Measurements from ENCODE around the gene TFDP1. TPM values are rescaled to one million over a fixed set of nuclear protein-coding genes. Genes with fewer than 3 reads are reported as not detected.

Gene TFDP1
- total and polyA plus RNA-seq, 2 of the 4 experiments (the other 2 are of a cell fraction) = 59.3 to 97.0 TPM

DNA sequence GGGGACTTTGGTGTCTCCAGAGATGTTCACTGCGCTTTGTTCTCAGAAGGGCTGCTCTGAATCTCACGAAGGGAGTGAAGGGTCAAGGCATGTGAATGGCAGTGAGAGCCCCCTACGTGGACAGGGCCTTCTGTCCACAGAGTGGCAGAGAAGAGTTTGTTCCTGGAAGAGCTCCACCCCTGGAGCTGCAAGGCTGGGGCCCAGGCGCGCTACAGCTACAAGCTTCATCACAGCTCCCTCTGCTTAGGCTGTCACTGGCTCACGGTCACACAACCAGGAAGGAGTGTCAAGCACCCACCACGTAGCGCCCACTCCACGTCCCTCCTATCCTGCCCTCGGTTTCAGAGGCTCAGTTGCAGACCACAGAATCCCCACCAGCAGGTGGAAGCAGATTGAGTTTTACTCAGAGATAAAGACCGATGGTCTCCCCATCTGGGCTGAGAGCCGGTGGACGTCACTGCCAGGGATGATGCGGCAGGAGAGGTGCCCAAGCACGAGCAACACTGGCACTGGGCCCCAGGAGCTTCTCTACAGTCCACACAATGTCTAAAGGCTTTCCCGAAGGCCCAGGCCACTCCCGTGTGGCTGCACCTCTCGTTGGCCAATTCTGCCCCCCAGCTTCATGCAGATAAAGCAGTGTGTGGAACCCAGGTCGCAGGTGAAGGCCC, 23.0 kb upstream of the TFDP1 start:
- in situ Hi-C loops (cut with MboI; ENCODE audit: low sequenced_read_pairs) (no loop called here), intact Hi-C loops (cut with micrococcal nuclease) (loop anchor here (1.0 to 2.0 kb wide), 2 partner anchors 103 to 287 kb away; no protein-coding TSS in a partner anchor), dilution Hi-C loops (cut with HindIII; ENCODE audit: low sequenced_read_pairs, unreplicated experiment) (no loop called here)
- ATAC-seq (ENCODE audit: low read depth) (no peak), DNase-seq (no peak)
- Histone ChIP-seq H3K27me3 (ENCODE audit: control insufficient read depth, insufficient read depth, low read length) (peaks cover 11% of the 10 kb centered on the region), H3K27ac (ENCODE audit: insufficient read depth, low read length) (no peak overlapping the region), H2BK20ac (ENCODE audit: low read depth, low read length) (no peak overlapping the region), H3K36me3 (ENCODE audit: control insufficient read depth, insufficient read depth, low read length) (no peaks in the 10 kb centered on the region), H2BK15ac (ENCODE audit: low read depth, low read length) (no peak overlapping the region), H2AK9ac (replicated peaks; ENCODE audit: low read depth, low read length, poor library complexity) (peak overlapping the region; percentile 45), H2AFZ (replicated peaks; ENCODE audit: low read length, poor library complexity) (no peak overlapping the region), H4K5ac (ENCODE audit: low read depth, low read length) (no peak overlapping the region), H3K14ac (replicated peaks; ENCODE audit: low read depth, low read length) (no peak overlapping the region), H2AK5ac (ENCODE audit: low read depth, low read length) (no peak overlapping the region), H3K9ac (ENCODE audit: low read depth, low read length) (no peak overlapping the region), H3K23ac (ENCODE audit: low read depth, low read length) (no peak overlapping the region), H3K4me3 (ENCODE audit: insufficient read depth, low read depth, low read length) (no peak overlapping the region), H4K20me1 (ENCODE audit: insufficient read depth, low read length) (peaks cover 6% of the 10 kb centered on the region; the same call in 1 of the 2 replicates), H3K4ac (ENCODE audit: low read depth, low read length) (no peak overlapping the region), H2BK5ac (ENCODE audit: low read depth, low read length, poor library complexity, severe bottlenecking) (no peak overlapping the region), H3K79me1 (ENCODE audit: low read depth in 1 of 2, low read length in 2 of 2) (no peaks in the 10 kb centered on the region), H2BK120ac (ENCODE audit: low read depth, low read length) (no peak overlapping the region), H4K91ac (ENCODE audit: insufficient read depth, low read depth, low read length) (no peak overlapping the region), H3K18ac (ENCODE audit: low read depth, low read length) (no peak overlapping the region), H3K56ac (ENCODE audit: extremely low read depth, insufficient read depth, low read length) (no peak overlapping the region), H3K9me1 (ENCODE audit: insufficient read depth, low read length) (peaks cover 5% of the 10 kb centered on the region), H3K4me2 (ENCODE audit: low read depth, low read length) (no peak overlapping the region), H4K8ac (ENCODE audit: low read depth in 2 of 2, low read length in 2 of 2) (no peak overlapping the region), H3K9me3 (ENCODE audit: control insufficient read depth, insufficient read depth, low read length) (no peaks in the 10 kb centered on the region), H3K4me1 (ENCODE audit: control insufficient read depth, insufficient read depth, low read length) (no peaks in the 10 kb centered on the region)
- CTCF ChIA-PET = interaction anchor here (0.6 to 1.0 kb wide), 6 partner anchors 19 to 619 kb away, joined by 3 read pairs; no protein-coding TSS in a partner anchor
- 91% methylated on average over 12 of the region's 19 CpGs; no CpG with 5 or more reads in 1 of the 2 experiments for WGBS, 2 experiments (ENCODE audit: extremely low coverage in 2 of 2, insufficient read length in 1 of 2)
- POLR2A ChIA-PET (ENCODE audit: unreplicated experiment) = no interaction called here
- no TSS peak for BruUV-seq (replicated peaks)
- no peak for TF ChIP-seq MAZ (IDR thresholded peaks at IDR 0.05; ENCODE audit: borderline replicate concordance, low read depth, low read length)
- no peak for TF ChIP-seq RCOR1 (IDR thresholded peaks at IDR 0.05; ENCODE audit: insufficient replicate concordance, low read length)
- TF ChIP-seq POLR2A (IDR thresholded peaks at IDR 0.05; ENCODE audit: low read depth, low read length) = no peak
- no peak for TF ChIP-seq USF2 (IDR thresholded peaks at IDR 0.05; ENCODE audit: low read depth, low read length)
- TF ChIP-seq BHLHE40 (IDR thresholded peaks at IDR 0.05; ENCODE audit: low read depth, low read length) = no peak
- TF ChIP-seq SMC3 (IDR thresholded peaks at IDR 0.05; ENCODE audit: low read depth, low read length) = no peak
- TF ChIP-seq FOS (IDR thresholded peaks at IDR 0.05; ENCODE audit: low read depth, low read length) = no peak
- TF ChIP-seq RFX5 (IDR thresholded peaks at IDR 0.05; ENCODE audit: low read depth, low read length) = no peak
- TF ChIP-seq, protein P1, sequence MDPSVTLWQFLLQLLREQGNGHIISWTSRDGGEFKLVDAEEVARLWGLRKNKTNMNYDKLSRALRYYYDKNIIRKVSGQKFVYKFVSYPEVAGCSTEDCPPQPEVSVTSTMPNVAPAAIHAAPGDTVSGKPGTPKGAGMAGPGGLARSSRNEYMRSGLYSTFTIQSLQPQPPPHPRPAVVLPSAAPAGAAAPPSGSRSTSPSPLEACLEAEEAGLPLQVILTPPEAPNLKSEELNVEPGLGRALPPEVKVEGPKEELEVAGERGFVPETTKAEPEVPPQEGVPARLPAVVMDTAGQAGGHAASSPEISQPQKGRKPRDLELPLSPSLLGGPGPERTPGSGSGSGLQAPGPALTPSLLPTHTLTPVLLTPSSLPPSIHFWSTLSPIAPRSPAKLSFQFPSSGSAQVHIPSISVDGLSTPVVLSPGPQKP (IDR thresholded peaks at IDR 0.05; ENCODE audit: borderline replicate concordance, low read depth, low read length) = no peak
- no peak for TF ChIP-seq MXI1 (IDR thresholded peaks at IDR 0.05; ENCODE audit: borderline replicate concordance, low read depth, low read length)
- no peak for TF ChIP-seq CHD1 (IDR thresholded peaks at IDR 0.05; ENCODE audit: low read depth, low read length)
- TF ChIP-seq, protein P2, sequence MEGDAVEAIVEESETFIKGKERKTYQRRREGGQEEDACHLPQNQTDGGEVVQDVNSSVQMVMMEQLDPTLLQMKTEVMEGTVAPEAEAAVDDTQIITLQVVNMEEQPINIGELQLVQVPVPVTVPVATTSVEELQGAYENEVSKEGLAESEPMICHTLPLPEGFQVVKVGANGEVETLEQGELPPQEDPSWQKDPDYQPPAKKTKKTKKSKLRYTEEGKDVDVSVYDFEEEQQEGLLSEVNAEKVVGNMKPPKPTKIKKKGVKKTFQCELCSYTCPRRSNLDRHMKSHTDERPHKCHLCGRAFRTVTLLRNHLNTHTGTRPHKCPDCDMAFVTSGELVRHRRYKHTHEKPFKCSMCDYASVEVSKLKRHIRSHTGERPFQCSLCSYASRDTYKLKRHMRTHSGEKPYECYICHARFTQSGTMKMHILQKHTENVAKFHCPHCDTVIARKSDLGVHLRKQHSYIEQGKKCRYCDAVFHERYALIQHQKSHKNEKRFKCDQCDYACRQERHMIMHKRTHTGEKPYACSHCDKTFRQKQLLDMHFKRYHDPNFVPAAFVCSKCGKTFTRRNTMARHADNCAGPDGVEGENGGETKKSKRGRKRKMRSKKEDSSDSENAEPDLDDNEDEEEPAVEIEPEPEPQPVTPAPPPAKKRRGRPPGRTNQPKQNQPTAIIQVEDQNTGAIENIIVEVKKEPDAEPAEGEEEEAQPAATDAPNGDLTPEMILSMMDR (conservative IDR thresholded peaks at IDR 0.05; ENCODE audit: low read depth, low read length) = no peak
- TF ChIP-seq NFE2L2 (IDR thresholded peaks at IDR 0.05; ENCODE audit: low read depth, low read length) = no peak
- no peak for TF ChIP-seq MAFK (IDR thresholded peaks at IDR 0.05; ENCODE audit: low read depth, low read length)
- TF ChIP-seq CEBPB (IDR thresholded peaks at IDR 0.05; ENCODE audit: low read depth, low read length) = no peak
- TF ChIP-seq RAD21 (IDR thresholded peaks at IDR 0.05; ENCODE audit: low read length) = no peak
